Kidney capillary endothelial cell (primary cell): ENCODE results near the gene LTBP3.

ENCODE experiments used
- DNase-seq: peaks from one replicate; pipeline ENCODE4 v3.0.0-alpha.2; 2018; ENCODE audit warnings: low spot score

LTBP3 gene

DNA sequence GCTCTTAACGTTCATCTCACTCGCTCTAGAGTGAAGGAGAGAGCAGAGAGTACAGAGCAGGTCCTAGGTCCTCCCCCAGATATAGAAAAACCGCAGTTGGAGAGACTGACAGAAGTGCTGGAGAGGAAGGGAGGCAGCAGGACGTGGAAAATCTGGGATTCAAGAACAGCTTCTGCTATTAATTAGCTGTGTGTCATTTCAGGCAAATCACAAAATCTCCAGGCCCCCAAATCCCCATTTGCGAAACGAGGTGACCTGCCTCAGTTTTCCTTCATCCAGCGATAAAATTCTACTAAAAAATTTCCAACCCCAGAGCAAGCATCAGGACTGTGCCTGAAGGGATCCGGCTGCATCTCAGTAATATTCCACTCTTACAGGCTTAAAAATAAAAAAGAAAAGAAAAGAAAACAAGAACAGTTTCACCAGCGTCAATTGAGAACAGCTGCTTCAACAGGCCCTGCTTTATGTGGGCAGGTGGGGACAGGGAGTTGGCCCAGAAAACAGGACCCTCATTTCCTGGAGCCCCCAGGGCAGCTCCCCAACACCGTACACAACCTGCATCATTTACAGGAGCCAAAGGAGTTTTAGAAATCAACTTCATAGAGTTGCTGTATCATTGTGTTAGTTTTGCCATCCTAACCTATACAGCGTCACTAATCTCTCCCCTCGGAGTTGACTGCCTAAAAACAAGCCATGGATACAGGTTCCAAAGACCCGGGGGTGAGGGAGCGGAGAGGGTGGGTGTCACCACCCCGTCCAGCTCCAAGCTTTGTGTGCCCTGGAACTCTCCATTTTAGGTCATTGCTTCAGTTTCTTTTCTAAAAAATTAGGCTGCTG lies 61.6 kb downstream of the LTBP3 start:
- DNase-seq, result no peak

DNA sequence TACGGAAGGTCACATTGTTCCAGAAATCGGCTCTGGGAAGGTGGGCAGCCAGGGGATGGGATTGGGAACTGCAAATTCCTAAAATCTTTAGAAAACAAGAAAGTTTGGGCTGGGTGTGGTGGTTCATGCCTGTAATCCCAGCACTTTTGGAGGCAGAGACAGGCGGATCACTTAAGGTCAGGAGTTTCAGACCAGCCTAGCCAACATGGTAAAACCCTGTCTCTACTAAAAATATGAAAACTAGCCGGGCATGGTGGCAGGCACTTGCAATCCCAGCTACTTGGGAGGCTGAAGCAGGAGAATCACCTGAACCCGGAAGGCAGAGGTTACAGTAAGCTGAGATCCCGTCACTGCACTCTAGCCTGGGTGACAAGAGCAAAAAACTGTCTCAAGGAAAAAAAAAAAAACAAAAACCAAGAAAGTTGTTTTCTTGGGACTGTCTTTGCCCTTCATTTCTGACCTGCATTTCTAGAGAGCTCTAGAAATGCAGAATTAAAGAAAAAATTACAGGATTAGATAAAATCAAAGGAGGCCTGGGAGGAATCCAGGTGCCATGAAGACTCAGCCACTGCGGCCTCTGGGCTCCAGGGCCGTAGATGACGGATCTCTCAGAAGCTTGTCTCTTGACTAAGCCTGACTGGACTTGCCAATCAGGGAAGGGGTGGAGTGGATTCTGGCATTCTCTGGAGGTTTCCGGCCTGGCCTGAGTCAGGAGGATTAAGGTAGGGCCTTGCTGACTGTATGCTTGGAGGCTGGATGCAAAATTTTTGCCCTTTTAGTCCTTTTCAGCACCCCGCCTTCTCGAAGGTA lies 64.6 kb downstream of the LTBP3 start:
- peak; percentile 79 for DNase-seq

DNA sequence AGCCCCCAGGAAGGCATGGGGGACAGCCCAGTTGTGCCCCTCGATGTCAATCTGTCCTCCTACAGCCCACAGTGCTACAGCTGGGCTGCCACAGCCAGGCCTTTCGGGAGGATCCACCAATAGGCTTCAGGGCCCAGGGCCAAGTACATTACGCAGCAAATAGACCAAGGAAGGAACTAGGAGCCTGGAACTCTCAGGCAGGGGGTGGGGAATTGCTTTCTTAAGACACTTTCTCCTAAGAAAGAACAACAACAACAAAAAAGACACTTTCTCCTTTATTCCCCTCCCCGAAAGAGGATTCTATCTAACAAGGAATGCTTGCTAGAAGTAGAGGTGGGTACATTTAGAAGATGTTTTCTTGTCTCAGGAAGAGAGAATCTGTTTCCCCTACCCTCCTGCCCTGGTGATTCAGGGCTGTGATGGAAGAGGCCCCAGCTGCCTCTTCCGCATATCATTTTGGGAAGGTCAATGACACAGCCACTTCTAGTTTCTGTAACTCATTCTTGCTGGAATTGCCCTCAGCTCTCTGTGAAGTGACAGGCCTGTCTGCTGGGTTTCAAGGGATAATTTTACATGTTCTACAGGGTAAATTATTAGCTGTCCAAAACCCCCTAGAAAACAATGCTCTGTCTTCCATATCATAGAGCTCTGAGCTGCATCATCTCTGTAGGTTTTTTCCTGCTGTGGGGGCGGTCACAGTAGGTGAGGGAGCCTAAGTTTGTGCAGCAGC lies 65.4 kb downstream of the LTBP3 start:
- peak; percentile 77 for DNase-seq

DNA sequence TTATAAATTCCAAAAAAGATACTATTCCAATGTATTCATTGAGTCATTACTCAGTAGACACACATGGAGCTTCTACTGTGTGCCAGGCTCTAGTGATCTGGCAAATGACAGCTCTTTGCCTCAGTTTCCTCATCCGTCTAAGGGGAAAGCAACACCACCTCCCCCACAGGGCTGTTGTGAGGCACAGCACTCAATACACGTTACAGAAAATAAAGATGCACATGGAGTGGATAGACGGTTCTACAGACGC lies 65.8 kb downstream of the LTBP3 start:
- DNase-seq, result no peak

DNA sequence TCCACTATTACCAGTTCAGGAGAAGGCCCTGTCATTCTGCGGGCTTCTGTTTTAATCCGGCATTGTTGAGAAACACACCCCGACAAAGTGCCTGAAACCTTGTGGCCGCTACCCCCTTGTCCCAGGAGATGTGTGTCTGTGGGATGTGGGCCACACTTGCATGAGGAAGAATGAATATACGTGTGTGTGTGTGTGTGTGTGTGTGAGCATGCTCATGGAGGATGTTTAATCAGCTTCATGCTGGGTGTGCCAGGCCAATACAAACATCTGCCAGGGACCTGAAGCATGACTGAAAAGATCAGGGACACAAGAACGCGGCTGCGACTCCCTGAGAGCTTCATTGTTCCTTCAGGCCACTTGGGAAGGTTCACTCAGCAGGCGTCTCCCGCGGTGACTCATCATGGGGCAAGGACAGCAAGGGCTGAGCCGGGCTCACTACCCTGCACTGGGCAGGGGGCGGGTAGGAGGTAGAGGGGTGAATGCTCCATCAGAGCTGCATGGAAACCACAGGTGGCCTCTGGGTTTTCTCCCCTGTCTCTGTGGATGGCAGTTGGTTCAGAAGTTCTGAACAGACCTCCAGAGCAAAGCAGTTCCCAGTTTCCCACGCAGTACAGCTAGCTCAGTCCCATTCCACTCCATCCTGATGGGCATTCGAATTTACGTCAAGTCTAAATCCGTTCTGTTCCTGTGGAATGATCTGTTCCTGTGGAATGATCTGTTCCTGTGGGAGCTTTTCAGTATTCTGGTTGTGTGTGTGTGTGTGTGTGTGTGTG lies 66.4 kb downstream of the LTBP3 start:
- DNase-seq, result peak; percentile 84

DNA sequence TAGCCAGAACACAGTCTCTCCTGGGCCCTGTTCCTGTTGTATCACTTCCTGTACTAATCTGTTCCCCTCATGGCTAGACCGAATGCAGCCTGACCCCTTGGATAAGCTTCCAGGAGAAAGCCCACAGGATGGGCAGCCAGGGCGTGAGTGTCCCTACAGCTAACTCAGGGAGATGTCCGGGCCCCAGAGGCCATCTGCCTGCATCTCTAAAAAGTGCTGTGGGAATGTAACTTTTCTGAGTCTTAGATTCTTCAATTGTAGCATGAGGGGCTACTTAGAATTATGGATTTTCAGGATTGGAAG lies 67.0 kb downstream of the LTBP3 start:
- DNase-seq, result peak; percentile 73

DNA sequence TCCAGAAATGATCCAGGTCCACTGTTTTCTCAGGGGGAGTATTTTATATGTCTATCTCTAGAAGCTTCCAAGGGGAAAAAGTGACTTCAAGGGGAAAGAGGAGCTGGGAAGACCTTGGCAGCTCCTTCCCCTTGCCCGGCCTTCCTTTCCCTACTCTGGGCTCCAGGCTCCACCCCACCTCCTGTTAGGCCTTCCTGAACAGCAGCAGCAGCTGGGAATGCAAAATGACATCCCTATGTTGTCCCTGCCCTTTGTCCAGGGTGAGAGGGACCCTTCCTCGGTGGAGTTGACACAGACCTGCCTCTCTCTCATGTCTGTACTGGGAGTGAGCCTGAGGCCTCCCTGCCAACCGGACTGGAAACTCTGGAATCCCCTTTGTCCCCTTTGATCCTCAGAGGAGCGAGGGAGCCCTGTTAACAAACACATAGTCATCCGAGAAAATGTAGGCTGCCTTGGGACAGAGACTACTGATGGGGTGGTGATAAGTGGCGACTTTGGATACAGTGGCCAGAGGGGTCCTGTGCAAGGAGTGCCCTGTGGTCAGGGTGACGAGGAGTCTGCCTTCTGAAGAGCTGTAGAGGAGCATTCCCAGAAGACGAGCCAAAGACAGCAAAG lies 68.3 kb downstream of the LTBP3 start:
- no peak for DNase-seq

DNA sequence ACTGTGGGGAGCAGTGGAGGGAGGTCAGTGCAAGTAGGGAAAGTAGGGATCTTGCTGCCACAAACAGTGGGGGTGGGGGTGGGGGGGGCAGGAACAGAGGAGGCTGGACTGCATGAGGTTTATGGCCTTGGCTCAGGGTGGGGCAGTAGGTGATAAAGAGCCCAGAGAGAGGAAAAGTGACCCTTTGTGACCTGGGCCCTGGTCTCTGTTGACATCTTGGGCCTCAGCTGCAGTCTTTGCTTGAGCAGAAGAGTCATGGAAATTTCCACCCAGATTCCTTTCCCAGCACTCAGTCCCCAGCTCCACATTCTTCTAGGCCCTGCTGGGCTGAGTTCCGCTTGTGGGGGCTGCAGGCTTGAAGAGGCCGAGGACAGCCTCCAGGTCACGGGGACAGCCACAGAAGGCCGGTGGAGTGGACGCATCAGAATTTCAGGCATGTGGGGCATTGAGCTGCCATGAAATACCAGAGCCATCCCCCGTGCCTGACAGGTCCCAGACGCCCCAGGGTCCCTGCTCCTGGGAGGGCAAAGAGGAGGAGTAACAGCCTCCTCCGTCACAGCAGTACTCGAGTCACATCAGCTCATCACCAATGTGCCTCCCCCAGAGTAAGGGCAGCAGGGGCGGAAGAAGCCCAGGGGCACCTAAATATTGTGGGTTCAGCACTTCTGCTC lies 69.0 kb downstream of the LTBP3 start:
- DNase-seq, result peak; percentile 53
